Left lung (tissue), 10 donors: Measurements from ENCODE around the gene APLP1. TPM values are rescaled to one million over a fixed set of nuclear protein-coding genes. Genes with fewer than 3 reads are reported as not detected.
"Not testable (repeated sequence)": the region's sequence is repeated elsewhere in the genome, so short reads cannot be mapped to it uniquely, and the experiment has no call there.

Experiments
- ATAC-seq: fragments of 200-7000 bp; cut with Tn5 transposase; one replicate; pipeline ENCODE4 v1.9.1; 2020; ENCODE audit warnings: moderate library complexity
- DNase-seq, 4 donors: peaks; one replicate each; pipeline ENCODE4 v3.0.0-alpha.2; 2013 to 2020
- H3K27ac ChIP-seq, 2 donors: fragments of 200-600 bp; sonication (generic) in 1 of 2; one replicate each; pipeline versions ENCODE4 v1.5.0 to v1.8.0; 2020 to 2021
- H3K27me3 ChIP-seq, 2 donors: fragments of 200-600 bp; sonication (generic) in 1 of 2; one replicate each; pipeline versions ENCODE4 v1.5.0 to v1.8.0; 2020 to 2021
- H3K36me3 ChIP-seq, 2 donors: fragments of 200-600 bp; sonication (generic) in 1 of 2; one replicate each; pipeline versions ENCODE4 v1.5.0 to v1.8.0; 2020 to 2021
- H3K4me1 ChIP-seq, 2 donors: fragments of 200-600 bp; one replicate each; pipeline ENCODE4 v1.8.0; 2021
- H3K4me3 ChIP-seq, 2 donors: fragments of 200-600 bp; sonication (generic) in 1 of 2; one replicate each; pipeline versions ENCODE4 v1.5.0 to v1.8.0; 2020 to 2021; ENCODE audit warnings: mild to moderate bottlenecking in 1 of 2
- H3K9me3 ChIP-seq, 2 donors: fragments of 200-600 bp; sonication (generic) in 1 of 2; one replicate each; pipeline versions ENCODE4 v1.5.0 to v1.8.0; 2020 to 2021
- intact Hi-C, 2 donors: fragments of 100-400 bp; cut with DNase I; formaldehyde crosslinking; loops; one replicate each; pipeline versions ENCODE4 v1.11.2 to v1.14.2; 2022
- polyA plus RNA-seq, 6 donors: library from polyadenylated mRNA; unstranded; fragments of 120-200 nt; gene quantifications; one replicate each; pipeline ENCODE4 v1.2.1, GENCODE V29; 2013; ENCODE audit not compliant: insufficient read length in 6 of 6
- total RNA-seq, 2 donors: library from RNA; stranded (reverse); fragmentation: NEBNext Ultra II Directional; extraction: Animal tissue kit (Norgen Biotek cat#: 25700); gene quantifications; one replicate each; pipeline ENCODE4 v1.2.1, GENCODE V29; 2021
- TF ChIP-seq, protein P1 (sequence below), 2 donors: fragments of 200-600 bp; sonication (generic) in 1 of 2; IDR thresholded peaks; one replicate each; pipeline versions ENCODE4 v1.5.0 to v1.8.0; 2021; ENCODE audit warnings: antibody characterized with exemption in 2 of 2
- donor health status: DM: no; HTN: yes; CAD: no.
- donor health status: DM: no; HTN: no; CAD: no.

APLP1 gene
- total and polyA plus RNA-seq, 8 donors, result 3.0 to 11.0 (median 8.8) TPM

- intact Hi-C loops, result no loop called here
- Histone ChIP-seq H3K36me3 (no peaks in the 10 kb centered on the region), H3K9me3 (no peaks in the 10 kb centered on the region), H3K4me1 (no peaks in the 10 kb centered on the region), H3K4me3 (no peak overlapping the region), H3K27ac (no peak overlapping the region), H3K27me3 (peaks cover 0 to 85% of the 10 kb centered on the region in 2 donors)
- ATAC-seq (no peak), DNase-seq (no peak)
- TF ChIP-seq, protein P1, sequence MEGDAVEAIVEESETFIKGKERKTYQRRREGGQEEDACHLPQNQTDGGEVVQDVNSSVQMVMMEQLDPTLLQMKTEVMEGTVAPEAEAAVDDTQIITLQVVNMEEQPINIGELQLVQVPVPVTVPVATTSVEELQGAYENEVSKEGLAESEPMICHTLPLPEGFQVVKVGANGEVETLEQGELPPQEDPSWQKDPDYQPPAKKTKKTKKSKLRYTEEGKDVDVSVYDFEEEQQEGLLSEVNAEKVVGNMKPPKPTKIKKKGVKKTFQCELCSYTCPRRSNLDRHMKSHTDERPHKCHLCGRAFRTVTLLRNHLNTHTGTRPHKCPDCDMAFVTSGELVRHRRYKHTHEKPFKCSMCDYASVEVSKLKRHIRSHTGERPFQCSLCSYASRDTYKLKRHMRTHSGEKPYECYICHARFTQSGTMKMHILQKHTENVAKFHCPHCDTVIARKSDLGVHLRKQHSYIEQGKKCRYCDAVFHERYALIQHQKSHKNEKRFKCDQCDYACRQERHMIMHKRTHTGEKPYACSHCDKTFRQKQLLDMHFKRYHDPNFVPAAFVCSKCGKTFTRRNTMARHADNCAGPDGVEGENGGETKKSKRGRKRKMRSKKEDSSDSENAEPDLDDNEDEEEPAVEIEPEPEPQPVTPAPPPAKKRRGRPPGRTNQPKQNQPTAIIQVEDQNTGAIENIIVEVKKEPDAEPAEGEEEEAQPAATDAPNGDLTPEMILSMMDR (IDR thresholded peaks at IDR 0.05), result no peak
These were observed 36.3 kb upstream of the APLP1 start for GRCh38 chr19:35832054-35832453.

GRCh38 chr19:35833972-35834371, 34.4 kb upstream of the APLP1 start:
- intact Hi-C loops, result no loop called here
- Histone ChIP-seq H3K4me1 (no peaks in the 10 kb centered on the region), H3K27me3 (peaks cover 0 to 78% of the 10 kb centered on the region in 2 donors), H3K36me3 (no peaks in the 10 kb centered on the region), H3K9me3 (peaks cover 0 to 7% of the 10 kb centered on the region in 2 donors), H3K27ac (no peak overlapping the region), H3K4me3 (no peak overlapping the region)
- ATAC-seq (no peak), DNase-seq (peak in 1 of 4 donors; percentile 2)
- TF ChIP-seq, protein P1 (IDR thresholded peaks at IDR 0.05), result no peak

- intact Hi-C loops, ATAC-seq: not testable (repeated sequence)
These were observed 32.3 kb upstream of the APLP1 start for GRCh38 chr19:35836096-35836495.

DNA sequence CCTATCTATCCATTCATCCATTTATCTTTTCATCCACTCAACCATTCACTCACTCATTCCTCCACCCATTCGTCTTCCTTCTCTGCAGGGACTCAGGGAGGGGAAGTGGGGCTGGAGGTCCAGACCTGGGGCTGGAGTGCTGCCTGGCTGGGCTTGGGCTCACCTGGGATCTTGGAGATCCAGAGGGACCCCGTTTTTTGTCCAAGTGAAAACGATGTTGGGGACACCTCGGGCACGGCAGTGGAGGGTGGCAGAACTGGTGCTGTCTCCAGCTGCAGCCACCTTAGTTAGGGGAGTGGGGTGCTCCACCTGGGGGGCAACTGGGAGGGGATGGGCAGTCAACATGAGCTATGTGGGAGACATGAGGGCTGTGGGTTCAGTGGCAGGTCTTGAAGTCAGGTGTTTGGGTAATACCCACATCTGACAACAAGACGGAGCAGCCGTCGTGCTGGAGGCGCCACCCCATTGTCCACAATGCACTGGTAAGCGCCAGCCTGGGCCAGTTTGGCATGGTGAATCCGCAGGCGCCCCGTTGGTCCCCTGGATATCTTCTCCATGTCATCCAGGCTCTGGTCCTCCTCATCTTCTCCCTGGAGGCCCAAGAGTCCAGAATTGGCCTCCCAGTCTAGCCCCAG, 26.3 kb upstream of the APLP1 start:
- TF ChIP-seq, protein P1 (IDR thresholded peaks at IDR 0.05), result no peak
- peaks cover 0 to 10% of the 10 kb centered on the region in 2 donors for H3K9me3 ChIP-seq
- DNase-seq (peak in 1 of 4 donors; percentile 61), ATAC-seq (no peak)
- no peak overlapping the region for H3K27ac ChIP-seq
- peaks cover 4 to 16% of the 10 kb centered on the region in 2 donors for H3K4me1 ChIP-seq
- H3K36me3 ChIP-seq, result no peaks in the 10 kb centered on the region
- intact Hi-C loops, result no loop called here
- H3K4me3 ChIP-seq, result no peak overlapping the region
- H3K27me3 ChIP-seq, result peaks cover 36 to 69% of the 10 kb centered on the region in 2 donors

More at GRCh38 chr19:35836096-35836495, 32.3 kb upstream of the APLP1 start:
- not testable (repeated sequence) for DNase-seq, H3K36me3 ChIP-seq, H3K4me3 ChIP-seq, H3K27ac ChIP-seq, H3K4me1 ChIP-seq
- H3K9me3 ChIP-seq, result peaks cover 0 to 10% of the 10 kb centered on the region in 2 donors
- H3K27me3 ChIP-seq, result peaks cover 0 to 57% of the 10 kb centered on the region in 2 donors

DNA sequence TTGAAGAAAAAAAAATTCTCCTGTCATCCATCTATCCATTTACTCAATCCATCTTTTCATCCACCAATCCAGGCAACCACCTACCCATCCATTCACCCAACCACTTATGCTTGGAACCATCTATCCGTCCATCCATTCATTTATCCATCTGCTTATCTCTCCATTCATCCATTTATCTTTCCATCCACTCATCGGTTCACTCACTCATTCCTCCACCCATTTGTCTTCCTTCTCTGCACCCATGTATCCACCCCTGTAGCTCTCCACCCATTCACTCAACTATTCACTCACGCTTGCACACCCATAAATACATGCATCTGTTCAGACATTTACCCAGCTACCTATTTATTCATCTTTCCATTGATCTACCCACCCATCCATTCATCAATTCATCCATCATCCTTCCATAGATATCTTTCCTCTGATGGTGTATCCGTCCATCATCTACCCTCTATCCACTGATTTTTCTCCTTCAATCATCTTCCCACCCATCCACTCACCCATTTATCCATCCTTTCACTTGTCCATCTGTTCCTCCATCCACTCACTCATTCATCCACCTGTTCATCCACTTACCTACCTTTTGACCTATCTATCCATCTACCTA, 25.6 kb upstream of the APLP1 start:
- H3K27me3 ChIP-seq, result peaks cover 36 to 75% of the 10 kb centered on the region in 2 donors
- peaks cover 4 to 16% of the 10 kb centered on the region in 2 donors for H3K4me1 ChIP-seq
- no peak overlapping the region for H3K4me3 ChIP-seq
- H3K27ac ChIP-seq, result no peak overlapping the region
- no peak for ATAC-seq
- peaks cover 0 to 10% of the 10 kb centered on the region in 2 donors for H3K9me3 ChIP-seq
- no peaks in the 10 kb centered on the region for H3K36me3 ChIP-seq
- TF ChIP-seq, protein P1 (IDR thresholded peaks at IDR 0.05), result no peak
- no peak for DNase-seq
- intact Hi-C loops, result no loop called here
